NB4 (cell line): ENCODE data around the gene TOM1L2.

Experiments
- MAX ChIP-seq: IDR thresholded peaks from 2 replicates; pipeline ENCODE4 v1.6.1; 2011; ENCODE audit warnings: low read depth, low read length
- MYC ChIP-seq: IDR thresholded peaks from 2 replicates; pipeline ENCODE4 v1.6.1; 2011; ENCODE audit warnings: low read depth, low read length
- POLR2A ChIP-seq: IDR thresholded peaks from 2 replicates; pipeline ENCODE4 v1.6.1; 2011; ENCODE audit warnings: mild to moderate bottlenecking; ENCODE audit not compliant: insufficient read length; ENCODE audit errors: extremely low read depth
- TF ChIP-seq, protein P1 (sequence below): IDR thresholded peaks from one replicate; pipeline ENCODE4 v1.5.1; 2012; ENCODE audit warnings: low read depth, low read length

DNA sequence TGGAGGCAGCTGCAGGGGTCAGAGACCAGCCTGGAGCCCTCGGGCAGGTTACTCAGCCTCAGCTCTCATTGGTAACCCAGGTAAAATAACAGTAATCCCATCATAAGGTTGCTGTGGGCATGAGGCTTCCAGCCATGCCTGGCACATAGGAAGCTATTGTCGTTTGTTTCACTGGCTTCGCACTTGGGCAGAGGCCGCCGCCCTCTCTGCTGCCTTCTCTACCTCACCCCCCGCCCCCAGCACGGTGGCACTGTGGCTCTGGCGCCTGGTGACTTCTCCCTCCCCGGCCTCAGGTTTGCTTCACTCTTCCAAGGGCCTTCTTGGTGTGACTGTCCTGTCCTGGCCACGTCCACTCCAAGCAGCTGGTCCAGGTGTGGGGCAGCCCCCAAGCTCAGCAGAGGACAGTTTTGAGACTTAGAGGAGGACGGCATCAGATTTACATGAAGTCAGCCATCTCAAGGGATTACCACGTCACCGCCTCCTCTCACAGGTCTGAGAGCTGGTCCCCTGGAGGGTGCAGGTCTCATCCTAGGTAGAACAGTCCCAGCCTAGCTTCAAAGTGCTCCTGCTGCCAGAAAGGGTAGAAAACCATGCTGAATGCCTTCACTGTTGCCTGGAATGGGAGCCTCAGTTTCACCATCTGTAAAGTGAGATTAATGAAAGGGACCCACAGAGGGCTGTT is 170.3 kb downstream of the TOM1L2 start:
- TF ChIP-seq, protein P1, sequence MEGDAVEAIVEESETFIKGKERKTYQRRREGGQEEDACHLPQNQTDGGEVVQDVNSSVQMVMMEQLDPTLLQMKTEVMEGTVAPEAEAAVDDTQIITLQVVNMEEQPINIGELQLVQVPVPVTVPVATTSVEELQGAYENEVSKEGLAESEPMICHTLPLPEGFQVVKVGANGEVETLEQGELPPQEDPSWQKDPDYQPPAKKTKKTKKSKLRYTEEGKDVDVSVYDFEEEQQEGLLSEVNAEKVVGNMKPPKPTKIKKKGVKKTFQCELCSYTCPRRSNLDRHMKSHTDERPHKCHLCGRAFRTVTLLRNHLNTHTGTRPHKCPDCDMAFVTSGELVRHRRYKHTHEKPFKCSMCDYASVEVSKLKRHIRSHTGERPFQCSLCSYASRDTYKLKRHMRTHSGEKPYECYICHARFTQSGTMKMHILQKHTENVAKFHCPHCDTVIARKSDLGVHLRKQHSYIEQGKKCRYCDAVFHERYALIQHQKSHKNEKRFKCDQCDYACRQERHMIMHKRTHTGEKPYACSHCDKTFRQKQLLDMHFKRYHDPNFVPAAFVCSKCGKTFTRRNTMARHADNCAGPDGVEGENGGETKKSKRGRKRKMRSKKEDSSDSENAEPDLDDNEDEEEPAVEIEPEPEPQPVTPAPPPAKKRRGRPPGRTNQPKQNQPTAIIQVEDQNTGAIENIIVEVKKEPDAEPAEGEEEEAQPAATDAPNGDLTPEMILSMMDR: no peak
- TF ChIP-seq MAX (no peak), POLR2A (no peak), MYC (no peak)
